ENCODE measurements around the gene NEURL2.
"Not testable (repeated sequence)": the region's sequence is repeated elsewhere in the genome, so short reads cannot be mapped to it uniquely, and the experiment has no call there.

The NEURL2 gene

GRCh38 chr20:45890985-45891983 lies at the start of gene NEURL2, which contains the start of gene CTSA:
Gene NEURL2, minus strand, starts transcription at chr20:45891208. Its CDS starts 217 bp downstream, at chr20:45890991.
Gene CTSA, plus strand, starts transcription at chr20:45891335. Its CDS starts 234 bp downstream, at chr20:45891569.
- DNase-seq = peak in 55 of 56 donors; percentile 56 to 96 (median 86)

- no peak for DNase-seq
These were observed 49.5 kb upstream of the NEURL2 start for GRCh38 chr20:45940469-45940868.

GRCh38 chr20:45940053-45940452 lies 49.0 kb upstream of the NEURL2 start:
- no peak for DNase-seq

GRCh38 chr20:45938727-45939438 lies 47.9 kb upstream of the NEURL2 start:
- no peak for DNase-seq

- no peak for DNase-seq
These were observed 46.8 kb upstream of the NEURL2 start for GRCh38 chr20:45937765-45938164.

GRCh38 chr20:45935416-45936046 lies 44.5 kb upstream of the NEURL2 start:
- DNase-seq = peak in 1 of 56 donors; percentile 34

GRCh38 chr20:45934586-45935415 lies 43.8 kb upstream of the NEURL2 start, which contains the start of gene PCIF1:
Gene PCIF1, plus strand, starts transcription at chr20:45934683. Its CDS starts 4,317 bp downstream, at chr20:45939000.
- peak; percentile 68 to 98 (median 95) for DNase-seq

GRCh38 chr20:45934046-45934585 lies 43.1 kb upstream of the NEURL2 start:
- peak in 35 of 56 donors; percentile 56 to 92 (median 82) for DNase-seq

- DNase-seq = peak; percentile 19 to 80 (median 54)
These were observed 42.4 kb upstream of the NEURL2 start for GRCh38 chr20:45933266-45934045.

- DNase-seq = not testable (repeated sequence)
These were observed 40.7 kb upstream of the NEURL2 start for GRCh38 chr20:45931680-45932079.

- no peak for DNase-seq
These were observed 36.3 kb upstream of the NEURL2 start for GRCh38 chr20:45927071-45927878.

- DNase-seq = no peak
These were observed 35.7 kb upstream of the NEURL2 start for GRCh38 chr20:45926731-45927070.

GRCh38 chr20:45925821-45926506 lies 35.0 kb upstream of the NEURL2 start:
- no peak for DNase-seq

- no peak for DNase-seq
These were observed 33.6 kb upstream of the NEURL2 start for GRCh38 chr20:45924391-45925261.

GRCh38 chr20:45921337-45922189 lies 30.6 kb upstream of the NEURL2 start:
- DNase-seq = no peak
